ENCODE data around the gene TACC3. TPM values are rescaled to one million over a fixed set of nuclear protein-coding genes. Genes with fewer than 3 reads are reported as not detected.

Gene TACC3
- total and polyA plus RNA-seq, 7 donors: 4.3 to 55.9 (median 7.5) TPM

DNA sequence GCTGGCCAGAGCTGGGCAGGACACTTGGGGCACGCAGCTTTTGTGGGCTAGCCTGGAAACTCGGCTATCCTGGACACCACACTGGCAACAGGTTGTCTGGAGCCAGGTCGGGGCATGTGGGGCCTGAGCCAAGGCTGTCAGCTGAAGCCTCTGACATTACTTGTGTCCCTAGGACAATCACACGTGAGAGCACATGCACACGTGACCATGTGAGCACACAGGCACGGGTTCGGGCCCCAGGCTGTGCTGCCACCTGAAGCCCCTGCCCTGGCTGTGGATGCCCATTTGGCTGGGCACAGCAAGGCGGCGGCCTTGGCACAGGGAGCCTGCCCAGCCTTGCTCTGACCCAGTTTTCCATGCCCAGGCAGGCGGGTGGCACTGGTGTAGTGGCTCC, 63.1 kb downstream of the TACC3 start:
- Histone ChIP-seq H3K36me3 (no peaks in the 10 kb centered on the region), H3K9me3 (no peaks in the 10 kb centered on the region), H3K27ac (no peak overlapping the region), H3K4me1 (no peaks in the 10 kb centered on the region), H3K4me3 (no peak overlapping the region), H3K27me3 (peaks cover 0 to 6% (median 0%) of the 10 kb centered on the region in 3 donors)
- intact Hi-C loops (cut with DNase I): no loop called here
- no peak for TF ChIP-seq POLR2AphosphoS5 (IDR thresholded peaks at IDR 0.05)
- WGBS, 2 donors: 84 to 87% methylated on average over 10 of the region's 10 CpGs
- no peak for DNase-seq

DNA sequence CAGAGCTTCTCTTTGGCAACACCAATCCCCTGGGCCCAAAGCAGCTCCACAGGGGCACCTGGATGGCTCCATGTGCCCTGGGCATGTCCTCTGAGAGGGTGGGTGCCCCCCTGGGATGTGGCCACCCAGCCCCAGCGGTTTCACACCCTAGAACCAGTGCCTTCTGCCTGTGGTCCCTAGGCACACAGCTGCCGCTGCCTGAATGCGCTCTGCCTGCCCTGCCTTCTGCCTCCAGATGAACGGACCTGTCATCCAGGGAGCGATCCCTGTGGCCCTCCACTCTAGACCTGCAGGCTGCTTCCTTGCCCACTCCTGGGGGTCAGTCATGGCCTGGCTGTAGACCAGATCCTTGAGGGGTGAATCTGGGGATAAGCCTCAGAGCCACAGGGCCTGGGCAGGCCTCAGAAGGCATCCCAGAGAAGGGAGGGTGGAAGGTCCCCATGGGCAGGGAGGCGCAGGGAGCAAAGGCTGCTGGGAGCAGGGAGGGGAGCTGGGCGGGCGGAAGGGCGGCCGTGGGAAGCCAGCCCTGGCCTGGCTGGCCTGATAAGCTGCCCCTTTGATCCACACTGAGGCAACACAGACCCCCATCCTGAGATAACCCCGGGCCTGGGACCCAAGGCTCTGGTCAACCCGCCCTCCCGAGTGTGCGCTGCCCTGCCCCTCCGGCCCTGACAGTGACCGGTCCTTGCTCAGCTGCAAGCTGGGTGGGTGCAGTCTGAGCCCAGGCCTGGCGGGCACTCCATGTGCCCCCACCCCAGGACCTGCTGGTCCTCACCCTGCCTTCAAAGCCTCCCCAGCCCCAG, 63.7 kb downstream of the TACC3 start:
- TF ChIP-seq POLR2AphosphoS5 (IDR thresholded peaks at IDR 0.05) (no peak), POLR2A (IDR thresholded peaks at IDR 0.05) (no peak), EP300 (IDR thresholded peaks at IDR 0.05) (no peak), CTCF (IDR thresholded peaks at IDR 0.05) (no peak)
- Histone ChIP-seq H3K27me3 (peaks cover 0 to 6% (median 0%) of the 10 kb centered on the region in 3 donors), H3K4me1 (no peaks in the 10 kb centered on the region), H3K4me3 (no peak overlapping the region), H3K36me3 (no peaks in the 10 kb centered on the region), H3K9me3 (no peaks in the 10 kb centered on the region), H3K27ac (no peak overlapping the region)
- WGBS, 2 donors: 52 to 83% methylated on average over 17 of the region's 17 CpGs
- no peak for DNase-seq
- intact Hi-C loops (cut with DNase I): no loop called here

DNA sequence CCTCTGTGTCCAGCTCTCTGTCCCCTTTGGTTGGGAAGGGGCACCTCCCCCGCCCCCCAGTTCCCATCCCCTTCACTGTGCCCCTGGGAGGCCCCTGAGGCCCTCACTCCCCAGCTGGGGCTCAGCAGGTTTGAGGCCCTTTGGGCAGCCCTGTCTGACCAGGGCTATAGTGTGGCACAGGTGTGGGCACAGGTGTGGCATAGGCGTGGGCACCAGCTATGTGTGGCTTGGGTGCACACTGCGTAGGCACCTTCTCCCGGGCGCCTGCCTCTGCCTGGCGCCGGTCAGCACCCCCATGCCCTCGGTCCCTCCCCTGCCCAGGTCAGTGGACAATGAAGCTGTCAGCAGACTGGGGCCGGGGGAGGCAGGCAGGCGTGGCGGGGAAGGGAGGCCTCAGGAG, 64.3 kb downstream of the TACC3 start:
- no peak for TF ChIP-seq POLR2A (IDR thresholded peaks at IDR 0.05)
- no peak for TF ChIP-seq POLR2AphosphoS5 (IDR thresholded peaks at IDR 0.05)
- TF ChIP-seq CTCF (IDR thresholded peaks at IDR 0.05): no peak
- TF ChIP-seq EP300 (IDR thresholded peaks at IDR 0.05): no peak
- Histone ChIP-seq H3K27ac (no peak overlapping the region), H3K4me3 (no peak overlapping the region), H3K36me3 (no peaks in the 10 kb centered on the region), H3K4me1 (no peaks in the 10 kb centered on the region), H3K9me3 (no peaks in the 10 kb centered on the region), H3K27me3 (peaks cover 0 to 6% (median 0%) of the 10 kb centered on the region in 3 donors)
- WGBS, 2 donors: 57 to 85% methylated on average over 11 of the region's 11 CpGs
- intact Hi-C loops (cut with DNase I): no loop called here
- DNase-seq: no peak

DNA sequence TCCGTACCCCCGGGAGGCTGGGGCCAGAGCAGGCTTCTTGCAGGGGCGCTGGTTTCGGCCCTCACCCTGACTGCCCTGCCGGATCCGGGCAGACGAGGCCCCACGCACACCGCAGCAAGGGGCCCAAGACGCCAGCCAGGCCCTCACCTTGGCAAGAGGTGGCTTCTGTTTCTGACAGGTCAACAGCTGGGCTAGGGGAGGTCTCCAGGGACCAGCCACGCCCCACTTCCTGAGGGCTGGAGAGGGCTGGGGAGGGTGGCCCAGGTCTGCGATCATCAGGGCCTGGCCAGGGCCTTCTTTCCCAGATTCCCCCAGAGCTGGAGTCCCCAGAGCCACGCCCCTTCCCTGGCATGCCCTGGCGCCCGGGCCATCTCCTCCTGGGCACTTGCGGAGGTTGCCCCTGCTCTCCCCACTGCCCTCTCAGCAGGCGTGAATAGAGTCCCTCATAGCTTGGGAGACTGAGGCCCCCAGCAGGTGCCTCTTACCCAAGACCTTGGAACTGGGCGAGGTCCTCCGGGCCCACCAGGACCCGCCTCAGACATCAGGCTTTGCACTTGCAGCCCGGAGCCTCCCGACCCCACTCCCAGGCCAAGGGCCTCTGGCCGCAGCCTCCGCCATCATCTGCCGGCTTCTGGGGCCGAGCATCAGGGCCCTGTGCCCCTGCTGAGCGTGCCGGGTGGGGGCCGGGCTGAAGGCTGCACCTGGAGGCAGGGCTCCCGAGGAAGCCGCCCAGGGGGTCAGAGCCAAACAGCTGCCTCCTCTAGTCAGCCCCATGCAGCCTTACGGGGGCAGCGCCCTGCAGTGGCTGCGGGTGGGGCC, 65.4 kb downstream of the TACC3 start:
- WGBS, 2 donors: 55 to 82% methylated on average over 34 of the region's 34 CpGs
- TF ChIP-seq POLR2A (IDR thresholded peaks at IDR 0.05) (no peak), POLR2AphosphoS5 (IDR thresholded peaks at IDR 0.05) (no peak), CTCF (IDR thresholded peaks at IDR 0.05) (no peak), EP300 (IDR thresholded peaks at IDR 0.05) (no peak)
- Histone ChIP-seq H3K36me3 (no peaks in the 10 kb centered on the region), H3K27ac (no peak overlapping the region), H3K4me1 (no peaks in the 10 kb centered on the region), H3K4me3 (no peak overlapping the region), H3K27me3 (peaks cover 0 to 6% (median 0%) of the 10 kb centered on the region in 3 donors), H3K9me3 (no peaks in the 10 kb centered on the region)
- no peak for DNase-seq
- intact Hi-C loops (cut with DNase I): no loop called here

GRCh38 chr4:1787411-1788077, 66.2 kb downstream of the TACC3 start:
- TF ChIP-seq EP300 (IDR thresholded peaks at IDR 0.05): no peak
- no peak for TF ChIP-seq CTCF (IDR thresholded peaks at IDR 0.05)
- no peak for TF ChIP-seq POLR2A (IDR thresholded peaks at IDR 0.05)
- no peak for DNase-seq
- Histone ChIP-seq H3K27ac (no peak overlapping the region), H3K4me3 (no peak overlapping the region), H3K36me3 (no peaks in the 10 kb centered on the region), H3K27me3 (peaks cover 0 to 11% (median 0%) of the 10 kb centered on the region in 3 donors), H3K9me3 (no peaks in the 10 kb centered on the region), H3K4me1 (no peaks in the 10 kb centered on the region)
- intact Hi-C loops (cut with DNase I): no loop called here
- WGBS, 2 donors: 48 to 68% methylated on average over 25 of the region's 25 CpGs
